ENCODE results near the gene DUSP3.
A peak's percentile ranks its signal among the peaks of the same experiment; 100 is the strongest.

GRCh38 chr17:43766413-43767052, 12.2 kb downstream of the DUSP3 start:
- TF ChIP-seq CTCF (conservative IDR thresholded peaks at IDR 0.05; ENCODE audit: low read length) (peak; percentile 94), EZH2phosphoT487 (IDR thresholded peaks at IDR 0.05; ENCODE audit: borderline replicate concordance, low read depth, low read length) (no peak)
